Measurements from ENCODE around the gene NME5. TPM values are rescaled to one million over a fixed set of nuclear protein-coding genes. Genes with fewer than 3 reads are reported as not detected.

NME5 gene
- total and polyA plus RNA-seq, 2 of the 13 experiments (the other 11 are each of a cell fraction or from before 2014, with no cell fraction given): 0.18 TPM; not detected in 1

GRCh38 chr5:138132543-138132942 is 6.7 kb downstream of the NME5 start:
- no peaks in the 10 kb centered on the region for H3K27me3 ChIP-seq (ENCODE audit: control insufficient read depth in 1 of 2, insufficient read depth in 2 of 2, low read length in 2 of 2)
- H3K4me3 ChIP-seq (replicated peaks in 1 of 3; ENCODE audit: insufficient read depth in 1 of 3, low read depth in 2 of 3, low read length in 3 of 3): no peak overlapping the region
- DNase-seq (ENCODE audit: low spot score) (no peak), ATAC-seq (no peak), FAIRE-seq (no peak)
- intact Hi-C loops (cut with micrococcal nuclease; ENCODE audit: unreplicated experiment): no loop called here
- H3K27ac ChIP-seq (ENCODE audit: extremely low read length, insufficient read depth, low read length): no peak overlapping the region
- no peaks in the 10 kb centered on the region for H4K20me1 ChIP-seq (ENCODE audit: insufficient read depth, low read length)
- H3K9ac ChIP-seq (ENCODE audit: insufficient read depth, low read depth, low read length): no peak overlapping the region
- no TSS peak for BruUV-seq (replicated peaks)
- in situ Hi-C loops (cut with HindIII; ENCODE audit: extremely low pct_ligation_motif_present, low pct_unique_long_range_greater_than_20kb): no loop called here
- H3K4me2 ChIP-seq (ENCODE audit: low read depth, low read length): no peak overlapping the region
- 72% methylated on average over 7 of the region's 7 CpGs for WGBS (ENCODE audit: low lambda C conversion rate)
- POLR2A ChIA-PET: no interaction called here
- peaks cover 4% of the 10 kb centered on the region; the same call in 1 of the 2 replicates for H3K4me1 ChIP-seq (ENCODE audit: insufficient read depth, low read length)
- H3K9me3 ChIP-seq (ENCODE audit: low read length): no peaks in the 10 kb centered on the region
- CTCF ChIA-PET (ENCODE audit: low intra/inter-chr PET ratio, low total read pairs): interaction anchor here (0.6 to 2.7 kb wide), 3 partner anchors 55 to 148 kb away, joined by 3 to 69 read pairs (median 17); no protein-coding TSS in a partner anchor
- no peaks in the 10 kb centered on the region for H3K79me2 ChIP-seq (ENCODE audit: insufficient read depth, low read length)
- no peak overlapping the region for H2AFZ ChIP-seq (ENCODE audit: low read length)
- no peak for TF ChIP-seq PITX1 (CRISPR knock-in tag; IDR thresholded peaks at IDR 0.05)
- TF ChIP-seq, protein P1, sequence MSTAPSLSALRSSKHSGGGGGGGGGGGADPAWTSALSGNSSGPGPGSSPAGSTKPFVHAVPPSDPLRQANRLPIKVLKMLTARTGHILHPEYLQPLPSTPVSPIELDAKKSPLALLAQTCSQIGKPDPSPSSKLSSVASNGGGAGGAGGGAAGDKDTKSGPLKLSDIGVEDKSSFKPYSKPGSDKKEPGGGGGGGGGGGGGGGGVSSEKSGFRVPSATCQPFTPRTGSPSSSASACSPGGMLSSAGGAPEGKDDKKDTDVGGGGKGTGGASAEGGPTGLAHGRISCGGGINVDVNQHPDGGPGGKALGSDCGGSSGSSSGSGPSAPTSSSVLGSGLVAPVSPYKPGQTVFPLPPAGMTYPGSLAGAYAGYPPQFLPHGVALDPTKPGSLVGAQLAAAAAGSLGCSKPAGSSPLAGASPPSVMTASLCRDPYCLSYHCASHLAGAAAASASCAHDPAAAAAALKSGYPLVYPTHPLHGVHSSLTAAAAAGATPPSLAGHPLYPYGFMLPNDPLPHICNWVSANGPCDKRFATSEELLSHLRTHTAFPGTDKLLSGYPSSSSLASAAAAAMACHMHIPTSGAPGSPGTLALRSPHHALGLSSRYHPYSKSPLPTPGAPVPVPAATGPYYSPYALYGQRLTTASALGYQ (CRISPR knock-in tag; IDR thresholded peaks at IDR 0.05): no peak
- no peak for TF ChIP-seq ZNF180 (CRISPR knock-in tag; IDR thresholded peaks at IDR 0.05; ENCODE audit: borderline replicate concordance, low read depth)
- TF ChIP-seq KLF9 (CRISPR knock-in tag; IDR thresholded peaks at IDR 0.05; ENCODE audit: low read depth): no peak
- TF ChIP-seq CBX5 (CRISPR knock-in tag; IDR thresholded peaks at IDR 0.05; ENCODE audit: borderline replicate concordance): no peak
- no peak for TF ChIP-seq ZBTB37 (CRISPR knock-in tag; IDR thresholded peaks at IDR 0.05)
- TF ChIP-seq HOXD1 (CRISPR knock-in tag; IDR thresholded peaks at IDR 0.05): no peak
- no peak for TF ChIP-seq ZFP1 (CRISPR knock-in tag; IDR thresholded peaks at IDR 0.05)
- no peak for TF ChIP-seq HDAC2 (CRISPR knock-in tag; IDR thresholded peaks at IDR 0.05)
- no peak for TF ChIP-seq YEATS4 (CRISPR knock-in tag; IDR thresholded peaks at IDR 0.05; ENCODE audit: borderline replicate concordance)
- H3K36me3 ChIP-seq (replicated peaks in 1 of 2; ENCODE audit: control insufficient read depth in 1 of 2, insufficient read depth in 2 of 2, low read length in 2 of 2): no peaks in the 10 kb centered on the region
